HG03045 (cell line): ENCODE results near the gene KLKB1.

Experiments used
- ATAC-seq: cut with Tn5 transposase; IDR thresholded peaks from one replicate; pipeline ENCODE4 v1.9.1; 2021; ENCODE audit warnings: mild to moderate bottlenecking, moderate library complexity; ENCODE audit not compliant: unreplicated experiment

KLKB1 gene

DNA sequence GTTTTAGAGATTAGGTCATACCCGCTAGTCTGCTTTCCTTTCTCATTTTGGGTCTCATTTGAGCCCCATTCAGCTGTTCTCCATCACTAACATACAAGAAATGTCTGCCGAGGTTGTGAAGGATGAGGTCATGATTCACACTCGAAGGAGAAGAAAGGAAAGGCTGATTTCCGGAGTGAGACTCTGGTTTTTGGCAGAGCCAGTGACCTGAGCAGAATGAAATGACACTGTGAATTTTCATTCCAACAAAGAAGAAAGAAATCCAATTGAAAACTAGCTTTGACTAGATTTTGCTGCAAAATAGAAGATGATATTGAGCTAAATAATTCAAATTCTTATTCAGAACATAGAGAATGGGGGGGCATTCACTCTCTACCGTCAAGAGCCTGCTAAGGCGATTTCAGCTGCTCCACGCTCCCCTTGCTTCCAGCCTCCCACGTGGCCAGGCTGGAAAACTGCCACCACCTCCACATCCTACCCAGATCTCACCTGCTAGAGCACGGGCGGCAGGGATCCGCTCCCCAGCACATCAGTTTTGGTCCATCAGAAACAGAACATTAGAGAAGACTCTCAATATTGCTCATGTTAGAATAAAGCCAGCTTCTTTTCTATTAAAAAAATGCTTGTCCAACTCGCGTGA is 77.7 kb downstream of the KLKB1 start:
- no peak for ATAC-seq

DNA sequence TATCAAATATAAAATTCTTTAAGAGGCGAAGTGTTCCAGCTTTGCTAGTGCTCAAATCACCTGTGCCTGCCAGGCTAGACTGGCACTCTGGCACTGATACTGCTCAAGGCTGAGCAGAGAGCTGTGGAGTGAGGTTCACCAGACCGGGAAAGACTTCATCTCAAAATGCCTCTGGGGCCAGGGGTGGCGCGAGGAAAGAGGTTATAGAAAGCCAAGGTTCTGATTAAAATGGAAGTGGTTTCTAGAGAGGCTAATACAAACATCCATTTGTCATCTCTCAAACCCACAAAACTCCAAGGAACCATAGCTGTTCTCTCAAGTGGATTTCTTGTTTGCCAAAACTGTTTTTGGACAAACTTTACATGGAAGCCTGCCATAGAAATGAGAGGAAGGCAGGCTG is 80.2 kb downstream of the KLKB1 start:
- ATAC-seq, result no peak

DNA sequence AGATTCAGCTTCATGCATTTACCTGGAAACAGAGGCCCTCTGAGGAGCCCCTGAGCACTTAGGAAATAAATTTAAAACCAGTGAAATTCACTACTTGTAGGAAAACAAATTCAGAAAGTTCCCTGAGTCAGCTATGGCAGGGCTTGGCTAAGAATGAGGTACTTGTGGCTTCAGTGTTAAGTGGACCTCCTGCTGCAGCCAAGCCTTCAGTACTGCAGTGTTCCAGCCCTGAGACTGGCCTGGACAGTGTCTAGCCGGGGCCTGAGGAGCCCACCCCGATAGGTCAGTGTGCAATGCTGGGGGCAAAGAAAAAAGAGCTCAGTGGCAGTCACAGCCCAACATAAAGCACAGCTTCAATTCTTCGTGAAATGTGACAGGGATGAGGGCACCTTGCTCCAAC is 80.6 kb downstream of the KLKB1 start:
- ATAC-seq, result no peak
